ENCODE data around the gene COQ8A. TPM values are rescaled to one million over a fixed set of nuclear protein-coding genes. Genes with fewer than 3 reads are reported as not detected.

The COQ8A gene
- total and polyA plus RNA-seq, 2 experiments from 2014 or later: 45.1 to 59.7 TPM

GRCh38 chr1:226903819-226904716 is 36.0 kb upstream of the COQ8A start:
- DNase-seq (ENCODE audit: low read depth in 1 of 2, low spot score in 1 of 2): peak in 1 of 2 donors; percentile 90
- Histone ChIP-seq H3K27ac (no peak overlapping the region), H3K4me3 (no peak overlapping the region), H3K9me3 (ENCODE audit: low read depth) (no peaks in the 10 kb centered on the region), H3K36me3 (no peaks in the 10 kb centered on the region), H3K27me3 (no peaks in the 10 kb centered on the region), H3K4me1 (ENCODE audit: low read depth) (no peaks in the 10 kb centered on the region)
- TF ChIP-seq CTCF (IDR thresholded peaks at IDR 0.05; ENCODE audit: low read depth, low read length): no peak

GRCh38 chr1:226904772-226905171 is 35.3 kb upstream of the COQ8A start:
- H3K27me3 ChIP-seq: no peaks in the 10 kb centered on the region
- H3K4me1 ChIP-seq (ENCODE audit: low read depth): no peaks in the 10 kb centered on the region
- TF ChIP-seq CTCF (IDR thresholded peaks at IDR 0.05; ENCODE audit: low read depth, low read length): no peak
- H3K36me3 ChIP-seq: no peaks in the 10 kb centered on the region
- H3K4me3 ChIP-seq: no peak overlapping the region
- H3K9me3 ChIP-seq (ENCODE audit: low read depth): no peaks in the 10 kb centered on the region
- no peak overlapping the region for H3K27ac ChIP-seq
- no peak for DNase-seq (ENCODE audit: low read depth in 1 of 2, low spot score in 1 of 2)

GRCh38 chr1:226908419-226908818 is 31.7 kb upstream of the COQ8A start:
- Histone ChIP-seq H3K4me3 (no peak overlapping the region), H3K27me3 (no peaks in the 10 kb centered on the region), H3K36me3 (no peaks in the 10 kb centered on the region), H3K9me3 (ENCODE audit: low read depth) (no peaks in the 10 kb centered on the region), H3K4me1 (ENCODE audit: low read depth) (no peaks in the 10 kb centered on the region), H3K27ac (no peak overlapping the region)
- no peak for DNase-seq (ENCODE audit: low read depth in 1 of 2, low spot score in 1 of 2)
- no peak for TF ChIP-seq CTCF (IDR thresholded peaks at IDR 0.05; ENCODE audit: low read depth, low read length)

DNA sequence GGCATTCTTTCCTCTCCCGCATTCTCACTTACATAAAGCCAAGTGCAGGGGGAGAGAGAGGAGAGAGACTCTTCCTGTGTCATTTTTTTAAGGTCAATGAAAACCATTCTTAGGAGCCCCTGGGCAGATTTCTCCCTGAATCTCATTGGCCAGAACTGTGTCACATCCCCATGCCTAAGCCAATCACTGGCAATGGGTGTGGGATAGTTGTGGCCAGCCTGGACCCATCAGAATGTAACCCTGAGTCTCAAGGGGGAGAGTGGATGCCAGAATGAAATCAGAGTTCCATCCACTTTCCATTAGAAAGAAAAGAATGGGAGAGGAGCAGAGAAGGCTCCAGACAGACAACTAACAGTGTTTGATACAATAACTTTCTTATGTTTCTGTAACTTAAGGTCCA is 31.2 kb upstream of the COQ8A start:
- no peaks in the 10 kb centered on the region for H3K4me1 ChIP-seq (ENCODE audit: low read depth)
- TF ChIP-seq CTCF (IDR thresholded peaks at IDR 0.05; ENCODE audit: low read depth, low read length): no peak
- no peak overlapping the region for H3K4me3 ChIP-seq
- no peaks in the 10 kb centered on the region for H3K9me3 ChIP-seq (ENCODE audit: low read depth)
- H3K36me3 ChIP-seq: no peaks in the 10 kb centered on the region
- H3K27me3 ChIP-seq: no peaks in the 10 kb centered on the region
- DNase-seq (ENCODE audit: low read depth in 1 of 2, low spot score in 1 of 2): peak in 1 of 2 donors; percentile 12
- H3K27ac ChIP-seq: no peak overlapping the region

DNA sequence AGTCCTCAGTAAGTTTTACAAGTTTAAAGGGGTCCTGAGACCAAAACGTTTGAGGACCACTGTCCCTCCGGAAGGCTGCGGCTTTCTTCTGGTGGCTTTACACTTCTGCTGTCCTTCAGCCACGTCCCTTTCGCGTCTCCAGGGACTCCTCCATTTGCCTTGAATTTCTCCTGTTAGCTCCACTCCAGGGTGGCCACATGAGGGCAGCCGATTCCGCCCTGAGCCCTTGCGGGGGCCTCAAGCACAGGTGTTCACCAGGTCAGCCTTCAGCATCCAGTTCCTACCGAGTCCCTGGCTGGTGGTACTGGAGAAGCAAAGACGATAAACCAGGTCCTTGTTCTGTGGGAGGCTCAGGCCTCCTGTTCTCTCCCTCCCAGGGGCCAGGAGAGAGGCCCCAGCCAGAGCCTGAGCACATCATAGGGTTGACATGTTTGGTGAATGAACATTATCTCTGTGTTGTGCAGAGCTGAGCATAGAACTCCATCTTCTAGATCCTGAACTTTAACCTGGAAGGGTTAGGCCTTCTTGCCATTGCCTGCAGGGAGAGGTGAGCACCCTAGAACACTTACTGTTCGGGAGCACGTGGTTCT is 27.4 kb upstream of the COQ8A start:
- Histone ChIP-seq H3K36me3 (no peaks in the 10 kb centered on the region), H3K4me1 (ENCODE audit: low read depth) (no peaks in the 10 kb centered on the region), H3K27ac (no peak overlapping the region), H3K9me3 (ENCODE audit: low read depth) (no peaks in the 10 kb centered on the region), H3K27me3 (no peaks in the 10 kb centered on the region), H3K4me3 (no peak overlapping the region)
- peak; percentile 70 for TF ChIP-seq CTCF (IDR thresholded peaks at IDR 0.05; ENCODE audit: low read depth, low read length)
- peak; percentile 56 to 78 for DNase-seq (ENCODE audit: low read depth in 1 of 2, low spot score in 1 of 2)

Data from cardiac muscle cell (in vitro differentiated cells and primary cell).